Measurements from ENCODE around the gene FAM20A.

The FAM20A gene

DNA sequence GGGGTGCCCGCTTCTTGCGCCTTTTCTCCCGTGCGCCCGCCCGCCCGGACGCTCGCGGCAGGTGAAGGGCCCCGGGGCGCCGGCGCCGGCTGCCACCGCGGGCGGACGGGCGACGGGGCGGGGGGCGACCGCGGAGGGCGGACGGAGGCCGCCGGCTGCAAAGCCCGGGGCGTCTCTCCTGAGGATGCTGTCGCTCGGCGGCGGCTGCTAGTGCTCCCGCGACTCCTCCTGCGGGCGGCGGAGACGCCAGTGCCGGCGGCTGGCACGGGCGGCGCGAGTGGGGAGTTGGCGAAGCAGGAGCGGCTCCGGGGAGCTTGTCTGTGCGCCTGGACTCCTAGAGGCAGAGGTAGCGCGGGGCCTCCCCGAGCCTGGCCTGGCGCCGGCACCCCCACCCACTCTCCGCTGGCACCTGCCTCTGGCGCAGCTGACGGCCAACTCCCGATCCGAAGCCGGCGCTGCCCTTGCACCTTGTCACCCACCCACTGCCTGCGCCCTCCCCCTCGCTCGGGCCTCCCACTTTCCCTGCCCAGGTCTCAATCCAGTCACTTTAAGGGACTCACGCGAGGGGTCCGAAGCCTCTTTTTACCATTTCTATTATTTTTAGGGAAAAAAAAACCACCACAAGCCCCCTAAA lies at the start of gene FAM20A:
Gene FAM20A, minus strand, starts transcription at position 437 of the 634 bp plus-strand sequence. CDS start 701 bp downstream, outside the sequence.
- DNase-seq, result no peak

DNA sequence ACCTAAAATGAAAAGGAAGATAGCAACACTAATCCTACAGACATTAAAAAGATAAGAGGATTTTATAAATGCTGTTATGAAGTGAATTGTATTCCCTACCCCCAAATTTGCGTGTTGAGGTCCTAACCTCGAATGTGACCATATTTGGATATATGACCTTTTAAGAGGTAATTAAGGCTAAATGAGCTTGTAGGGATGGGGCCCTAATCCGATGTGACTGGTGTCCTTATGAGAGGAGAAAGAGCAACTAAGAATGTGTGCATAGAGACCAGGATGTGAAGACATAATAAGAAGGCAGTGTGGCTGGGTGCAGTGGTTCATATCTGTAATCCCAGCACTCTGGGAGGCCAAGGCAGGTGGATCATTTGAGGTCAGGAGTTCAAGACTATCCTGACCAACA lies 48.2 kb upstream of the FAM20A start:
- DNase-seq, result no peak

GRCh38 chr17:68646626-68647526 lies 45.7 kb upstream of the FAM20A start:
- no peak for DNase-seq

DNA sequence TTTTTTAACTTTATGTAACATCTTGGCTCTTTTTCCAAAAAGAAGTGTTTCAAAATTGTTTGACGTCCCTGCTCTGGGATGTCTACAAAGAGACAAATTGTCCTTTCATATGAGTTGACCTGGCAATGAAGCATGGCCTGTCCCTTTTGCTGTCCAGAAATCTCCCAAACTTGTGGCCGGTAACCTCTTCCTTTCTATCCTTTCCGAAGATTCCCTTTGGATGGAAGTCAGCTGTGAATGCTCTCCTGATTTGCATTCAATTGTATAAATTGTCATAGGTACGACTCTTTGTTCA lies 40.9 kb upstream of the FAM20A start:
- DNase-seq, result no peak

- DNase-seq, result no peak
Measured at GRCh38 chr17:68641276-68642117, 40.3 kb upstream of the FAM20A start.

- DNase-seq, result no peak
Measured at GRCh38 chr17:68640242-68640989, 39.2 kb upstream of the FAM20A start.

GRCh38 chr17:68634345-68634876 lies 33.2 kb upstream of the FAM20A start:
- no peak for DNase-seq

GRCh38 chr17:68628576-68628957 lies 27.4 kb upstream of the FAM20A start:
- DNase-seq, result no peak

DNA sequence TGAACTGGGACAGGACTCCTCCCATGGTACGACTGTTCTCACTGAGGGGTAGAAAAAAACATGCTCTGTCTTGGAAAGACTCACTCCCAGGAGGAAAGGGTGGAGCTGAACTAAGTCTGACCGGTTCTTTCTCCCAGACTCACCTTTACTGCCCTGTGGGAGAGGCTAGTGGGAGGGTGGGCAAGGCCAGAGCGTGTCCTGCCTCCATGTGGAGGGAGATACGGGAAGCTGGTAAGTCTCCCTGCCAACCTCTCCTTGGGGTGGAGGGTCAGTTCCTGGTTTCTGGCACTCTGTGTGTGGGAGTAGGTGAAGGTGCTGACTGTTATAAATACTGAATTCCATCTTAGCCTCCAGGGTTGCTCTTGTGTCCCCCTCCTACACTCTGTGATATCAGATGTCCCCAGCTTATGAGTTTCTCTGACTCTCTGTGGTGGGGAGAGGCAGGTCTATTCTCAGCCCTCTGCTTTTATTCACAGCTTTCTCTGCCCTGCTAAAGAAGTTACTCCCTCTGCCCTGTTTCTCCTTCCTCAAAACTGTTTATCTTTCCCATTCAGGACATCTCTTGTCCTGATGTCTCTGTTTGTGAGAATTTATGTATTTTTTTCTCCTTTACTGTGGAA lies 26.9 kb upstream of the FAM20A start:
- DNase-seq, result no peak

DNA sequence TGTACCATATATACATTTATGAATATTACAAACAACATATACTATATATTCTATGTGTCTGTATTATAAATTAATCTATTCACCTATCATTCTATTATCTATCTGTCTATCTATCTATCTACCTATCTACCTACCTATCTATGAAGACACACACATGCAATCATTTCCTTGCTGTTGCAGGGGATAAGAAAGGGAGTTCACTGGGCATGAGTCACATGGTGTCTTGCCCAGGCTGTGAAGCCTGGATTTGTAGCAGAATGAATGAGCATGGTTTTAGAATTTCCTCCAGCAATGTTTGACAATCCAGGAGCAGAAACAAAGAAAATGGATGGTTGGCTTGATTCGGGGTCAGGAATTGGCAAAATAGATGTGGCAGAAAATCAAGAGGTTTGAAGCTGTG lies 23.2 kb upstream of the FAM20A start:
- DNase-seq, result no peak

- no peak for DNase-seq
Measured at GRCh38 chr17:68623811-68624210, 22.6 kb upstream of the FAM20A start.

DNA sequence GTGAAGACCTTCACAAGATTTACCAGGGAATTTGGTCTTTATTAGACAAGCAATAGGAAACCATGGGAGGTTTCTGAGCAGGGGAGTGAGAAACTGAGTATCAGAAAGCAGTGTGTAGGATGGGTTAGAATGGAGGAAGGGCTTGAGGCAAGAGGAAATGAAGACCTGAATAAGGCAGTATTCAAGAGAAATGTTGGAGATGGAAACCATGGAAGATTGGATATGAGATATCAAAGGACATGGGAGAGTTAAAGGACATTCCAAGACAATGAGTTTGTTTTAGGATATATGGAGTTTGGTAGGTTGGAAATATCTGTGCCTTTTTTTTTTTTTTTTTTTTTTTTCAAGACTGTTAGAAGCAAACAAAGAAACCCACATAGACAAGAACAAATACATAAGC lies 21.3 kb upstream of the FAM20A start:
- DNase-seq, result no peak

DNA sequence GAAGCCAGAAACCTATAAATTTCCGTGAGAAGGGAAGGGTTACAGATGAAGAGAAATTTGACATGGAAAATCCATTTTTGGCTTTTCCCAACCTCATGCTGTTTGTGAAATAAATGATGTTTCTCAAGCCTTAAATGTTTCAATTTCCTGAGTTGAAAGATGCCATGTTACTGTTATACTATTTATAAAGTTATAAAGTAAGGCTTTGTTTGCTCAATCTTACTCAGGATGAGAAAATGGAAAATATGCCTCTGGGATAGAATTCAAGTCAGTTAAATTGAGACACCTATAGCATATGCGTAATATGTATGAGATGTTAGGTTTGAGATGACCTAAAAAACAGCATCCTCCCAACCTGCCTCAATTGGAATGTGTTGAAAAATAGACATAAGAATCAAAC lies 19.9 kb upstream of the FAM20A start:
- DNase-seq, result no peak

DNA sequence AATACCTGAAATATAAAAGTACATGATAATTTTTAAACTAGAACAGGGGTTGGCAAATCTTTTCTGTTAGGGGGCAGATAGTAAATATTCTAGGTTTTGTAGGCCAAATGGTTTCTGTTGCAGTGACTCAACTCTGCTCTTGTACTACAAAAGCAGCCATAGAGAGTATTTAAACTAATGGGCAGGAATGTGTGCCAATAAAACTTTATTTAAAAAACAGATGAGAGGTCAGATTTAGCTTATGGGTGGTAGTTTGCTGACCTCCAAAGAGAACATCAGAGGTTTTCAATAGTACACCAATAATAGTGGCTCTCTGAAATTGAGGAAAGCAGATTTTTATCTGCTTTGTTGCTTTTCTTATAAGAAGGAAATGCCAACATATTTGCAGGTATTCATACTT lies 15.2 kb upstream of the FAM20A start:
- no peak for DNase-seq

- DNase-seq, result no peak
Measured at GRCh38 chr17:68614718-68615117, 13.6 kb upstream of the FAM20A start.

DNA sequence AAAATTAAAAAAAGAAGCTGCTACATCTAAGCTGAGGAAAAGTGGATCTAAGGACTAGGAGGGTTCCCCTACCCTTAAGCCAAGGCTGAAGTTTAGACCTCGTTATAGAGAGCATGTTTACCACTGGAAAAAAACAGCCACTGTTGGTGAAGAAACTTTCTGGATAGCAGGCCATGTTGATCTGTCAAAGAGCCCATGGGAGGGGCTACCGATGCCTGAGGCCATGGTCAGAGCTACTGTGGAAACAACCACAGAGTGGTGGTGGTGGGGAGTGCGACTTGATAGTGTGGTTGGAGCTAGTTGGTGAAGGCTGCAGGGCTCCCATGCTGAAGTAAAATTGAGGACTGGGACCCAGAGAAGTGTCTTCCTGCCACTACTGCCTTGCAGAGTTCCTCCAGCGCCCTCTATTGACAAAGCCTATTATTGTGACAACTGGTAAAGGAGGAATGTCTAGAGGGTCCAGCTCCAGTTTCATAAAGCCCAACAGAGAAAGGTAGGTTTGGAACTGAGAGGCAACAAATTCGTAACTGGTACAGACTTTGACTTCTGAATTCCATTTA lies 12.7 kb upstream of the FAM20A start:
- DNase-seq, result peak; percentile 39

DNA sequence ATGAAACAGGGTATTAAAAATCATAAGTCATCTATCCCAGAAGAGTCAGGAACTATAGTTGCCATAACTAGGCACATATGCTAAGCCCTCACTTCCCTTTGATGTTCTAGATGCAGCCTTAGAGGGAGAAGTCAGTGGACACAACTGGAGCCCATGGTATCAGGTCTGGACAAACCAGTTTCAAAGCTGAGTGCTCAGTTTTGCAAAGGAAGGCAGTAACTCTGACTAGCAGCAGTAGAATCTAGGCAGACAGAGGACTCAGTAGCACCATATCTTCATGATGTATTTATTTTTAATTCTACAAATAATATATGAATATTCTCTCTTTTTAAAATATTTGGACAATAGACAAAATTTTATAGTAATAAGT lies 11.7 kb upstream of the FAM20A start:
- DNase-seq, result no peak

- DNase-seq, result no peak
Measured at GRCh38 chr17:68612209-68612922, 11.2 kb upstream of the FAM20A start.

GRCh38 chr17:68611353-68612208 lies 10.4 kb upstream of the FAM20A start:
- no peak for DNase-seq

- DNase-seq, result no peak
Measured at GRCh38 chr17:68610554-68610953, 9.4 kb upstream of the FAM20A start.
